Naive B cell (primary cell): ENCODE data around the gene OPTC. TPM values are rescaled to one million over a fixed set of nuclear protein-coding genes. Genes with fewer than 3 reads are reported as not detected.
"Not testable (repeated sequence)": the region's sequence is repeated elsewhere in the genome, so short reads cannot be mapped to it uniquely, and the experiment has no call there.

Experiments
- ATAC-seq, 2 donors: fragments of 150-1000 bp; cut with Tn5 transposase; 2 replicates each; pipeline ENCODE4 v1.10.0; 2021; ENCODE audit warnings: low read depth in 2 of 2, mild to moderate bottlenecking in 2 of 2, moderate library complexity in 2 of 2
- DNase-seq: peaks from one replicate; pipeline ENCODE4 v3.0.0; 2022
- H3K27ac Mint-ChIP-seq, 6 donors: one replicate each; pipeline ENCODE4 v1.8.0; 2020 to 2022; ENCODE audit warnings: mild to moderate bottlenecking in 6 of 6, mixed read lengths in 6 of 6, moderate library complexity in 5 of 6, inconsistent platforms in 2 of 6
- H3K27me3 Mint-ChIP-seq, 3 donors: one replicate each; pipeline ENCODE4 v1.8.0; 2021 to 2022; ENCODE audit warnings: mixed read lengths in 3 of 3, mild to moderate bottlenecking in 1 of 3
- H3K36me3 Mint-ChIP-seq, 2 donors: one replicate each; pipeline ENCODE4 v1.8.0; 2020 to 2022; ENCODE audit warnings: mixed read lengths in 2 of 2, inconsistent platforms in 1 of 2, mild to moderate bottlenecking in 1 of 2
- H3K4me1 Mint-ChIP-seq, 3 donors: one replicate each; pipeline ENCODE4 v1.8.0; 2020 to 2022; ENCODE audit warnings: mixed read lengths in 3 of 3, inconsistent platforms in 1 of 3, mild to moderate bottlenecking in 1 of 3, moderate library complexity in 1 of 3
- H3K4me3 Mint-ChIP-seq, 8 donors: one replicate each; pipeline ENCODE4 v1.8.0; 2020 to 2022; ENCODE audit warnings: mild to moderate bottlenecking in 8 of 8, mixed read lengths in 8 of 8, moderate library complexity in 8 of 8, inconsistent platforms in 2 of 8
- H3K9me3 Mint-ChIP-seq, 7 donors: one replicate each; pipeline ENCODE4 v1.8.0; 2020 to 2022; ENCODE audit warnings: mixed read lengths in 7 of 7, mild to moderate bottlenecking in 5 of 7, inconsistent platforms in 2 of 7, moderate library complexity in 1 of 7
- polyA plus RNA-seq, 6 donors: library from polyadenylated mRNA; unstranded; fragments of 300-500 nt; fragmentation: Illumina TruSeq; gene quantifications; one replicate each; pipeline ENCODE4 v1.2.3, GENCODE V29; 2021; ENCODE audit warnings: low read depth in 6 of 6

Gene OPTC
- polyA plus RNA-seq, 6 donors from 2014 or later, result not detected

- peaks cover 8 to 21% (median 8%) of the 10 kb centered on the region in 3 donors for H3K27me3 Mint-ChIP-seq
- ATAC-seq (no peak), DNase-seq (no peak)
- no peak overlapping the region for H3K27ac Mint-ChIP-seq
- H3K36me3 Mint-ChIP-seq, result no peaks in the 10 kb centered on the region
- no peak overlapping the region for H3K4me3 Mint-ChIP-seq
- H3K4me1 Mint-ChIP-seq, result peaks cover 8 to 9% (median 8%) of the 10 kb centered on the region in 3 donors
- no peaks in the 10 kb centered on the region for H3K9me3 Mint-ChIP-seq
Observed at GRCh38 chr1:203516906-203517305, 23.0 kb downstream of the OPTC start.

- Mint-ChIP-seq H3K4me1 (peaks cover 5 to 8% (median 6%) of the 10 kb centered on the region in 3 donors), H3K9me3 (no peaks in the 10 kb centered on the region), H3K27ac (peak overlapping the region in 1 of 6 donors; percentile 16), H3K36me3 (no peaks in the 10 kb centered on the region), H3K27me3 (peaks cover 8 to 21% (median 8%) of the 10 kb centered on the region in 3 donors), H3K4me3 (no peak overlapping the region)
- DNase-seq (no peak), ATAC-seq (no peak)
Observed at GRCh38 chr1:203517426-203518110, 23.6 kb downstream of the OPTC start.

- ATAC-seq, H3K9me3 Mint-ChIP-seq, H3K4me3 Mint-ChIP-seq, H3K4me1 Mint-ChIP-seq, H3K27ac Mint-ChIP-seq, H3K36me3 Mint-ChIP-seq, DNase-seq: not testable (repeated sequence)
- H3K27me3 Mint-ChIP-seq, result peaks cover 8 to 21% (median 8%) of the 10 kb centered on the region in 3 donors
Observed at GRCh38 chr1:203518139-203518538, 24.2 kb downstream of the OPTC start.

GRCh38 chr1:203518541-203518940 lies 24.6 kb downstream of the OPTC start:
- H3K36me3 Mint-ChIP-seq, result no peaks in the 10 kb centered on the region
- H3K27ac Mint-ChIP-seq, result peak overlapping the region in 1 of 6 donors; percentile 69
- H3K27me3 Mint-ChIP-seq, result peaks cover 8 to 21% (median 8%) of the 10 kb centered on the region in 3 donors
- H3K4me1 Mint-ChIP-seq, result no peaks in the 10 kb centered on the region
- peak overlapping the region in 1 of 8 donors; percentile 36 for H3K4me3 Mint-ChIP-seq
- DNase-seq (no peak), ATAC-seq (no peak)
- no peaks in the 10 kb centered on the region for H3K9me3 Mint-ChIP-seq

GRCh38 chr1:203519053-203519840 lies 25.3 kb downstream of the OPTC start:
- H3K4me1 Mint-ChIP-seq, result no peaks in the 10 kb centered on the region
- no peaks in the 10 kb centered on the region for H3K36me3 Mint-ChIP-seq
- peak overlapping the region in 1 of 6 donors; percentile 87 for H3K27ac Mint-ChIP-seq
- H3K4me3 Mint-ChIP-seq, result no peak overlapping the region
- no peaks in the 10 kb centered on the region for H3K9me3 Mint-ChIP-seq
- DNase-seq (no peak), ATAC-seq (no peak)
- H3K27me3 Mint-ChIP-seq, result peaks cover 8 to 20% (median 8%) of the 10 kb centered on the region in 3 donors

GRCh38 chr1:203519896-203520295 lies 25.9 kb downstream of the OPTC start:
- no peak for ATAC-seq
- no peak for DNase-seq
- no peak overlapping the region for H3K4me3 Mint-ChIP-seq
- no peaks in the 10 kb centered on the region for H3K9me3 Mint-ChIP-seq
- H3K27ac Mint-ChIP-seq, result peak overlapping the region in 1 of 6 donors; percentile 87
- H3K36me3 Mint-ChIP-seq, result no peaks in the 10 kb centered on the region
- H3K27me3 Mint-ChIP-seq, result peaks cover 8 to 14% (median 8%) of the 10 kb centered on the region in 3 donors
- no peaks in the 10 kb centered on the region for H3K4me1 Mint-ChIP-seq

- no peaks in the 10 kb centered on the region for H3K36me3 Mint-ChIP-seq
- H3K4me3 Mint-ChIP-seq, result no peak overlapping the region
- no peak for ATAC-seq
- peaks cover 4 to 10% (median 6%) of the 10 kb centered on the region in 3 donors for H3K27me3 Mint-ChIP-seq
- H3K27ac Mint-ChIP-seq, result no peak overlapping the region
- H3K9me3 Mint-ChIP-seq, result no peaks in the 10 kb centered on the region
- H3K4me1 Mint-ChIP-seq, result no peaks in the 10 kb centered on the region
- DNase-seq, result no peak
Observed at GRCh38 chr1:203520315-203520714, 26.4 kb downstream of the OPTC start.

- ATAC-seq (no peak), DNase-seq (no peak)
- Mint-ChIP-seq H3K27me3 (peaks cover 0 to 6% (median 0%) of the 10 kb centered on the region in 3 donors), H3K4me3 (no peak overlapping the region), H3K27ac (peak overlapping the region in 2 of 6 donors; percentile 10 to 20), H3K9me3 (no peaks in the 10 kb centered on the region), H3K4me1 (no peaks in the 10 kb centered on the region), H3K36me3 (no peaks in the 10 kb centered on the region)
Observed at GRCh38 chr1:203521074-203521794, 27.3 kb downstream of the OPTC start.

GRCh38 chr1:203521812-203522211 lies 27.9 kb downstream of the OPTC start:
- Mint-ChIP-seq H3K4me1 (no peaks in the 10 kb centered on the region), H3K27me3 (peaks cover 0 to 6% (median 4%) of the 10 kb centered on the region in 3 donors), H3K36me3 (no peaks in the 10 kb centered on the region), H3K27ac (no peak overlapping the region), H3K9me3 (no peaks in the 10 kb centered on the region), H3K4me3 (no peak overlapping the region)
- ATAC-seq (no peak), DNase-seq (no peak)

- DNase-seq, result no peak
Observed at GRCh38 chr1:203522237-203522636, 28.3 kb downstream of the OPTC start.

GRCh38 chr1:203523667-203524066 lies 29.7 kb downstream of the OPTC start:
- H3K4me3 Mint-ChIP-seq, result no peak overlapping the region
- peaks cover 0 to 8% (median 2%) of the 10 kb centered on the region in 3 donors for H3K27me3 Mint-ChIP-seq
- H3K4me1 Mint-ChIP-seq, result no peaks in the 10 kb centered on the region
- DNase-seq (no peak), ATAC-seq (no peak)
- no peaks in the 10 kb centered on the region for H3K9me3 Mint-ChIP-seq
- H3K27ac Mint-ChIP-seq, result no peak overlapping the region
- no peaks in the 10 kb centered on the region for H3K36me3 Mint-ChIP-seq

More at GRCh38 chr1:203522237-203522636, 28.3 kb downstream of the OPTC start:
- H3K4me1 Mint-ChIP-seq, result no peaks in the 10 kb centered on the region
- H3K36me3 Mint-ChIP-seq, result no peaks in the 10 kb centered on the region
- H3K27me3 Mint-ChIP-seq, result peaks cover 0 to 8% (median 6%) of the 10 kb centered on the region in 3 donors
- no peak overlapping the region for H3K27ac Mint-ChIP-seq
- no peak overlapping the region for H3K4me3 Mint-ChIP-seq
- ATAC-seq, result no peak
- H3K9me3 Mint-ChIP-seq, result no peaks in the 10 kb centered on the region

- H3K9me3 Mint-ChIP-seq, result no peaks in the 10 kb centered on the region
- no peak overlapping the region for H3K4me3 Mint-ChIP-seq
- no peaks in the 10 kb centered on the region for H3K36me3 Mint-ChIP-seq
- ATAC-seq (no peak), DNase-seq (no peak)
- H3K4me1 Mint-ChIP-seq, result peaks cover 0 to 3% (median 0%) of the 10 kb centered on the region in 3 donors
- no peak overlapping the region for H3K27ac Mint-ChIP-seq
- peaks cover 0 to 8% (median 0%) of the 10 kb centered on the region in 3 donors for H3K27me3 Mint-ChIP-seq
Observed at GRCh38 chr1:203524152-203524551, 30.2 kb downstream of the OPTC start.

- Mint-ChIP-seq H3K4me1 (peaks cover 0 to 4% (median 3%) of the 10 kb centered on the region in 3 donors), H3K27ac (no peak overlapping the region)
Observed at GRCh38 chr1:203524824-203525223, 30.9 kb downstream of the OPTC start.

More at GRCh38 chr1:203524824-203525223, 30.9 kb downstream of the OPTC start:
- H3K36me3 Mint-ChIP-seq, result no peaks in the 10 kb centered on the region
- DNase-seq, result no peak
- H3K4me3 Mint-ChIP-seq, result peak overlapping the region in 1 of 8 donors; percentile 54
- no peak for ATAC-seq
- H3K9me3 Mint-ChIP-seq, result no peaks in the 10 kb centered on the region
- H3K27me3 Mint-ChIP-seq, result peaks cover 0 to 8% (median 0%) of the 10 kb centered on the region in 3 donors
